ENCODE measurements around the gene PSG6.
"Not testable (repeated sequence)": the region's sequence is repeated elsewhere in the genome, so short reads cannot be mapped to it uniquely, and the experiment has no call there.

GRCh38 chr19:42854745-42855144, 62.9 kb downstream of the PSG6 start:
- not testable (repeated sequence) for TF ChIP-seq CTCF (conservative IDR thresholded peaks at IDR 0.05; ENCODE audit: low read length); EZH2phosphoT487 (IDR thresholded peaks at IDR 0.05; ENCODE audit: borderline replicate concordance, low read depth, low read length)
